ENCODE results near the gene CCDC60.

CCDC60 gene

DNA sequence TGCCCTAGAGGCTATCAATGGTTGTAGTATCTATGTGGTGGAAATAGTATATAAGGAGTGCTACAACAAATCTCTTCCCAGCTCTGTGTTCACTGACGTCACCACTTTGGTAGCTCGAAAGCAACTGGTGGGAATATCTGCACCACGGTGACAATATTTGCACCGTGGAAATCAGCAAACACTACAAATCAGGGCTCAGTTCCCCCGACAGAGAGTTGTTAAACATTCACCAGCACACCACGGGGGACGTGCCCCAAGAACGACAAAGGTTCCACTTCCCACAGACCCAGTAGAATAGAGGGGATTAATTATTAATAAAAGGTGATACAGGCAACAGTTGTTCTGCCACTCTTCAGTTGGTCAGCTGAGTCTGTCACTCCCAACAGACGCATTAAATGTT lies 98.4 kb downstream of the CCDC60 start:
- WGBS (ENCODE audit: insufficient coverage) = 83% methylated on average over 1 of the region's 9 CpGs
- CTCF ChIA-PET = interaction anchor here (1.4 kb wide), 1 partner anchor 11 kb away, joined by 3 read pairs; no protein-coding TSS in a partner anchor
- H3K27ac ChIP-seq (ENCODE audit: insufficient read depth in 1 of 2, low read depth in 1 of 2, low read length in 2 of 2, poor library complexity in 1 of 2, severe bottlenecking in 2 of 2) = no peak overlapping the region
- peaks cover 0 to 6% (median 0%) of the 10 kb centered on the region in 5 experiments for H3K27me3 ChIP-seq (replicated peaks in 2 of 5; ENCODE audit: control insufficient read depth in 4 of 5, insufficient read depth in 5 of 5, low read length in 4 of 5)
- POLR2A ChIA-PET = no interaction called here
- peaks cover 0 to 2% (median 0%) of the 10 kb centered on the region in 5 experiments for H3K9me3 ChIP-seq (ENCODE audit: control extremely low read depth in 1 of 5, control insufficient read depth in 4 of 5, insufficient read depth in 2 of 5, low read depth in 1 of 5, low read length in 4 of 5)
- DNase-seq = no peak
- H3K4me1 ChIP-seq (ENCODE audit: control extremely low read depth in 1 of 4, control insufficient read depth in 4 of 4, insufficient read depth in 4 of 4, low read length in 3 of 4) = no peaks in the 10 kb centered on the region
- no peaks in the 10 kb centered on the region for H3K36me3 ChIP-seq (ENCODE audit: control insufficient read depth in 4 of 4, insufficient read depth in 4 of 4, low read length in 3 of 4)
- H3K4me3 ChIP-seq (ENCODE audit: control insufficient read depth in 1 of 7, extremely low read depth in 1 of 7, insufficient read depth in 4 of 7, low read depth in 2 of 7, low read length in 6 of 7) = no peak overlapping the region

DNA sequence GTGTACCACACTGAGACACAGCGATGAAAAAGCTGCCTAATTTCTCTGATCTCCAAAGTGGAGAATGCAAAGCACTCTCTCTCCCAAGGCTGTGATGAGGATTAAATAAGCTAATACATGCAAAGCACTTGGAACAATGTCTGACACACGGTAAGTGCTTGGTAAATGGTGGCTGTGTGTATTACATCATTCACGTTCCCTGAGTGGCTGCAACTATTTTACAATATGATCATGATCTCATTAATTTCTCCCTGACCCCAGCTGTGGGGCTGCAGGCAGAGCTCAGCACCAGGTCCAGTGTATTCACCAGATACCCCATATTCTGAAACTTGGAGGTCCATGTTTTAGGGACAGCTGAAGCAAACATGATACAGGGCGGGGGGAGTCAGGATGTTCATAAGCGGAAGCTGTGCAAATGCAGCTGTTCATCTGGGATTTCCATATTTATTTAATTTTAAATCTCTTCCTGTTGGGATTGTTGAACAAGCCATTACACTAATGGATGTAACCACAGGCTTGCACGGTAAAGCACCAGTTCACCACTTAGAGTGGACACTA lies 106.4 kb downstream of the CCDC60 start:
- Histone ChIP-seq H3K27ac (ENCODE audit: insufficient read depth in 1 of 2, low read depth in 1 of 2, low read length in 2 of 2, poor library complexity in 1 of 2, severe bottlenecking in 2 of 2) (no peak overlapping the region), H3K4me1 (ENCODE audit: control extremely low read depth in 1 of 4, control insufficient read depth in 4 of 4, insufficient read depth in 4 of 4, low read length in 3 of 4) (no peaks in the 10 kb centered on the region), H3K9me3 (ENCODE audit: control extremely low read depth in 1 of 5, control insufficient read depth in 4 of 5, insufficient read depth in 2 of 5, low read depth in 1 of 5, low read length in 4 of 5) (no peaks in the 10 kb centered on the region), H3K36me3 (ENCODE audit: control insufficient read depth in 4 of 4, insufficient read depth in 4 of 4, low read length in 3 of 4) (no peaks in the 10 kb centered on the region), H3K27me3 (replicated peaks in 2 of 5; ENCODE audit: control insufficient read depth in 4 of 5, insufficient read depth in 5 of 5, low read length in 4 of 5) (peaks cover 0 to 14% (median 2%) of the 10 kb centered on the region in 5 experiments), H3K4me3 (ENCODE audit: control insufficient read depth in 1 of 7, extremely low read depth in 1 of 7, insufficient read depth in 4 of 7, low read depth in 2 of 7, low read length in 6 of 7) (no peak overlapping the region)
- WGBS (ENCODE audit: insufficient coverage) = 76% methylated on average over 2 of the region's 6 CpGs
- no peak for DNase-seq
- POLR2A ChIA-PET = no interaction called here
- CTCF ChIA-PET = interaction anchor here (1.0 to 1.7 kb wide), 2 partner anchors 26 to 102 kb away, joined by 3 to 4 read pairs; no protein-coding TSS in a partner anchor

DNA sequence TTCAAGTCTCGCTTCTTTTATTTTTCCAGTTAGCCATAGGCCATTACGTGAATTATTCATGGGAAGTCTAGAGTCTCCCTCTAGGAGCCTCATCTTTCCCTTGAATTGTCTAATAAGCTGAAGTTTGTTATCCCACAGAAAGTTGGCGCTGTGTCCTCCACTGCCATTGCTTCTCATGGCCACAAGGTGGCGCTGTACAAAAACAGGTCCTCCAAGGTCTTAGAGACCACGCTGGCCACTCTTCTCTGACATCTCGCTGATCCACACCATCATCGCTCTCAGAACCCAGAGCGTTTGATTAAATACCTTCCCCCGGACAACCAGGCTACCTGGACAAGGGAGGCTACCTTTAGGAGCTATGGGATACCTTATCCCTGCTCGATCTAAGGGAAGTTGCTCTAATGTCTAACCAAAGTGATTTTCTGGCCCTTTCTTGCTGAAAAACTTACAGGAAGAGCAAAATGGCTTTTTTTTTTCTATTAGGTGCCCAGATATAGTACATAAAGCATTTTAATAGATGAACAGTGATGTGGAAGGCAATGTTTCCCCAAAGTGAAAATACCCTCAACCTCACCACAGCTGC lies 110.0 kb downstream of the CCDC60 start:
- ChIA-PET POLR2A (no interaction called here), CTCF (interaction anchor here (0.7 to 1.9 kb wide), 11 partner anchors 9 to 349 kb away, joined by 3 to 8 read pairs (median 4); no protein-coding TSS in a partner anchor)
- no peak overlapping the region for H3K4me3 ChIP-seq (ENCODE audit: control insufficient read depth in 1 of 7, extremely low read depth in 1 of 7, insufficient read depth in 4 of 7, low read depth in 2 of 7, low read length in 6 of 7)
- H3K36me3 ChIP-seq (ENCODE audit: control insufficient read depth in 4 of 4, insufficient read depth in 4 of 4, low read length in 3 of 4) = no peaks in the 10 kb centered on the region
- peaks cover 0 to 24% (median 5%) of the 10 kb centered on the region in 5 experiments for H3K27me3 ChIP-seq (replicated peaks in 2 of 5; ENCODE audit: control insufficient read depth in 4 of 5, insufficient read depth in 5 of 5, low read length in 4 of 5)
- no peaks in the 10 kb centered on the region for H3K9me3 ChIP-seq (ENCODE audit: control extremely low read depth in 1 of 5, control insufficient read depth in 4 of 5, insufficient read depth in 2 of 5, low read depth in 1 of 5, low read length in 4 of 5)
- peak; percentile 57 to 65 (median 63) for DNase-seq
- 37% methylated on average over 8 of the region's 10 CpGs for WGBS (ENCODE audit: insufficient coverage)
- no peaks in the 10 kb centered on the region for H3K4me1 ChIP-seq (ENCODE audit: control extremely low read depth in 1 of 4, control insufficient read depth in 4 of 4, insufficient read depth in 4 of 4, low read length in 3 of 4)
- H3K27ac ChIP-seq (ENCODE audit: insufficient read depth in 1 of 2, low read depth in 1 of 2, low read length in 2 of 2, poor library complexity in 1 of 2, severe bottlenecking in 2 of 2) = no peak overlapping the region

DNA sequence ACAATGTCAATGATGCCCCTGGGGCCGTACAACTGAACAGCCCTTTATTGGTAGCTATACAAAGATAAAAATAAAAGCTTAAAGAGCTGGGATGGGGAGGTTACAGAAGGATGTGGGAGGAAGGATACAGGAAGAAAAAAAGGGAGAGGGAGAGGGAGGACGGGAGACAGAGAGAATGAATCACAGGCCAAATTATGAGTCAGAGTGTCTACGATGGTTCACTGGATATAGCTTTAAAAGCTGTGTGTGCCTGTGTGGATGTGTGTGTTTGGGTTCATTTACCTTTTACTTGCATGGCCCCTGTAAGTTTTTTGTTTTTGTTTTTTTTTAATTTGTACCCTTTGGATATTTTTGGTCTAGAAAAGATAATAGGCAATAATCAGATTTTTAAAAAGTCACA lies 111.9 kb downstream of the CCDC60 start:
- Histone ChIP-seq H3K4me3 (ENCODE audit: control insufficient read depth in 1 of 7, extremely low read depth in 1 of 7, insufficient read depth in 4 of 7, low read depth in 2 of 7, low read length in 6 of 7) (no peak overlapping the region), H3K9me3 (ENCODE audit: control extremely low read depth in 1 of 5, control insufficient read depth in 4 of 5, insufficient read depth in 2 of 5, low read depth in 1 of 5, low read length in 4 of 5) (no peaks in the 10 kb centered on the region), H3K27ac (ENCODE audit: insufficient read depth in 1 of 2, low read depth in 1 of 2, low read length in 2 of 2, poor library complexity in 1 of 2, severe bottlenecking in 2 of 2) (no peak overlapping the region), H3K4me1 (ENCODE audit: control extremely low read depth in 1 of 4, control insufficient read depth in 4 of 4, insufficient read depth in 4 of 4, low read length in 3 of 4) (no peaks in the 10 kb centered on the region), H3K36me3 (ENCODE audit: control insufficient read depth in 4 of 4, insufficient read depth in 4 of 4, low read length in 3 of 4) (no peaks in the 10 kb centered on the region), H3K27me3 (replicated peaks in 2 of 5; ENCODE audit: control insufficient read depth in 4 of 5, insufficient read depth in 5 of 5, low read length in 4 of 5) (peaks cover 0 to 24% (median 3%) of the 10 kb centered on the region in 5 experiments)
- no peak for DNase-seq
- ChIA-PET POLR2A (no interaction called here), CTCF (interaction anchor here (1.2 to 1.3 kb wide), 2 partner anchors 20 to 97 kb away, joined by 3 read pairs; no protein-coding TSS in a partner anchor)
- 92% methylated on average over 3 of the region's 3 CpGs for WGBS (ENCODE audit: insufficient coverage)

DNA sequence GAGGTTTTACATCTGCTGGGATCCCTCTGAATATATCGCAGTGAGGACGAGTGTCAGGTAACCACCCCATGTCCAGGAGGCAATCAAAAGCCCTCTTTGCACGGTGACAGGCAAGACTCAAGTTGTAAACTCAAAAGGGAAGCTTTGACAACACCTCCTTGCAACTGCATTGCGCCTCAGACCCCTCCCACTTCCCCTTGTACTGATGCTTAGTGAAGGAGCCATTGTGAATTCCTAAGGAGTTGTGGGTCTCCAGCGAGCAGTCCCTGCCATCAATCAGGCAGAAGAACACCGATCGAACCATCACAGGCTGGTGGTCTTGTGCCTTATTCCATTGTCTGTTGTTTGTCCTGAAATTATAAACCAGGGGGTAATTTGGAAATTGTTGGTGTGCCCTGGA lies 112.6 kb downstream of the CCDC60 start:
- ChIA-PET CTCF (interaction anchor here (1.2 kb wide), 1 partner anchor 20 kb away, joined by 3 read pairs; no protein-coding TSS in a partner anchor), POLR2A (no interaction called here)
- no peaks in the 10 kb centered on the region for H3K36me3 ChIP-seq (ENCODE audit: control insufficient read depth in 4 of 4, insufficient read depth in 4 of 4, low read length in 3 of 4)
- WGBS (ENCODE audit: insufficient coverage) = 70% methylated on average over 2 of the region's 7 CpGs
- no peak overlapping the region for H3K4me3 ChIP-seq (ENCODE audit: control insufficient read depth in 1 of 7, extremely low read depth in 1 of 7, insufficient read depth in 4 of 7, low read depth in 2 of 7, low read length in 6 of 7)
- H3K4me1 ChIP-seq (ENCODE audit: control extremely low read depth in 1 of 4, control insufficient read depth in 4 of 4, insufficient read depth in 4 of 4, low read length in 3 of 4) = no peaks in the 10 kb centered on the region
- no peaks in the 10 kb centered on the region for H3K9me3 ChIP-seq (ENCODE audit: control extremely low read depth in 1 of 5, control insufficient read depth in 4 of 5, insufficient read depth in 2 of 5, low read depth in 1 of 5, low read length in 4 of 5)
- peaks cover 0 to 24% (median 3%) of the 10 kb centered on the region in 5 experiments for H3K27me3 ChIP-seq (replicated peaks in 2 of 5; ENCODE audit: control insufficient read depth in 4 of 5, insufficient read depth in 5 of 5, low read length in 4 of 5)
- no peak for DNase-seq
- H3K27ac ChIP-seq (ENCODE audit: insufficient read depth in 1 of 2, low read depth in 1 of 2, low read length in 2 of 2, poor library complexity in 1 of 2, severe bottlenecking in 2 of 2) = no peak overlapping the region

DNA sequence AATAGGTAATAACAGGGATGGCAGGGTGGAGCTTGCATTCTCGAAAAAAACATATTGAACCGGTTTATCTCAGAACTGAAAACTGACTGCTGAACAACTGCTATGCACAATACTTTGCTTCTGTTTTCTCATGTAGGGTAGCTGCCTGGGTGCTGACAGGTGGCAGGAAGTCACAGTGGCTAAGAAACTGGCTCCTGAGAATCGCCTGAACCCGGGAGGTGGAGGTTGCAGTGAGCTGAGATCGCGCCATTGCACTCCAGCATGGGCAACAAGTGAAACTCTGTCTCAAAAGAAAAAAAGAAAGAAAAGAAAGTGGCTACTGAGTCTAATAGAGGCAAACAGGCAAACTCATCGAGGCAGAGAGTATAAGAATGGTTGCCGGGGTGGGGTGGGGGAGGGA lies 113.1 kb downstream of the CCDC60 start:
- Histone ChIP-seq H3K27ac (ENCODE audit: insufficient read depth in 1 of 2, low read depth in 1 of 2, low read length in 2 of 2, poor library complexity in 1 of 2, severe bottlenecking in 2 of 2) (no peak overlapping the region), H3K9me3 (ENCODE audit: control extremely low read depth in 1 of 5, control insufficient read depth in 4 of 5, insufficient read depth in 2 of 5, low read depth in 1 of 5, low read length in 4 of 5) (no peaks in the 10 kb centered on the region), H3K36me3 (ENCODE audit: control insufficient read depth in 4 of 4, insufficient read depth in 4 of 4, low read length in 3 of 4) (no peaks in the 10 kb centered on the region), H3K4me1 (ENCODE audit: control extremely low read depth in 1 of 4, control insufficient read depth in 4 of 4, insufficient read depth in 4 of 4, low read length in 3 of 4) (no peaks in the 10 kb centered on the region), H3K4me3 (ENCODE audit: control insufficient read depth in 1 of 7, extremely low read depth in 1 of 7, insufficient read depth in 4 of 7, low read depth in 2 of 7, low read length in 6 of 7) (no peak overlapping the region), H3K27me3 (replicated peaks in 2 of 5; ENCODE audit: control insufficient read depth in 4 of 5, insufficient read depth in 5 of 5, low read length in 4 of 5) (peaks cover 0 to 24% (median 3%) of the 10 kb centered on the region in 5 experiments)
- CTCF ChIA-PET = interaction anchor here (1.1 to 1.2 kb wide), 2 partner anchors 19 to 78 kb away, joined by 3 read pairs; no protein-coding TSS in a partner anchor
- no peak for DNase-seq
- WGBS (ENCODE audit: insufficient coverage) = 86% methylated on average over 8 of the region's 8 CpGs
- POLR2A ChIA-PET = no interaction called here

DNA sequence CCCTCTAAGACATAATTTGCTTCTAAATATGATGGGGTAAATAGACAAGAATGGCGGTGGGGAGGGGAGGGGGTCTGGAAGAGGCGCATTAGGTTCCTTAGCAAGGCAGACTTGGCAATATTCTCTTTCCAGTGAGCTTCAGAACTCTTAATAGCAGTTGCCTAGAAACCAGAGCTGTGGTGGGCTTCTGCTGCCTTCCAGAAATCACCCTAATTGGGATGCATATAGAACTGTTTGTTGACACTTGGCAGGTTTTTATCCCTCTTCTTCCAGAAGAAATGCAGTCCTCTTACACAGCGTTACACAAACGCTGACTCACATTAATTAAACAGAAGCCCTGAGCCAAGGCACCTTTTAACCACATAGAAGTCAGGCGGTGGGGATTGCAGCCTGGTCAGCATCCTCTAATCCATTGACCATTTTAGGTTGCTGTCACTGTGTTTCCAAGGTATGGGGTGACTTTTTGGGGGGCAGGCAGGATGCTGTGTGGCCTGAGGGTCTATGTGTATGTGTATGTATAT lies 114.1 kb downstream of the CCDC60 start:
- Histone ChIP-seq H3K36me3 (ENCODE audit: control insufficient read depth in 4 of 4, insufficient read depth in 4 of 4, low read length in 3 of 4) (no peaks in the 10 kb centered on the region), H3K4me3 (ENCODE audit: control insufficient read depth in 1 of 7, extremely low read depth in 1 of 7, insufficient read depth in 4 of 7, low read depth in 2 of 7, low read length in 6 of 7) (no peak overlapping the region), H3K9me3 (ENCODE audit: control extremely low read depth in 1 of 5, control insufficient read depth in 4 of 5, insufficient read depth in 2 of 5, low read depth in 1 of 5, low read length in 4 of 5) (no peaks in the 10 kb centered on the region), H3K27ac (ENCODE audit: insufficient read depth in 1 of 2, low read depth in 1 of 2, low read length in 2 of 2, poor library complexity in 1 of 2, severe bottlenecking in 2 of 2) (no peak overlapping the region), H3K4me1 (ENCODE audit: control extremely low read depth in 1 of 4, control insufficient read depth in 4 of 4, insufficient read depth in 4 of 4, low read length in 3 of 4) (no peaks in the 10 kb centered on the region), H3K27me3 (replicated peaks in 2 of 5; ENCODE audit: control insufficient read depth in 4 of 5, insufficient read depth in 5 of 5, low read length in 4 of 5) (peaks cover 0 to 24% (median 3%) of the 10 kb centered on the region in 5 experiments)
- WGBS (ENCODE audit: insufficient coverage) = 86% methylated on average over 3 of the region's 5 CpGs
- no peak for DNase-seq
- POLR2A ChIA-PET = no interaction called here
- CTCF ChIA-PET = interaction anchor here (1.1 kb wide), 1 partner anchor 77 kb away, joined by 3 read pairs; no protein-coding TSS in a partner anchor

All from common myeloid progenitor, CD34-positive (primary cell).